GM12878 (cell line): Measurements from ENCODE around the gene TMUB2. TPM values are rescaled to one million over a fixed set of nuclear protein-coding genes. Genes with fewer than 3 reads are reported as not detected.

Experiments used
- CBX3 ChIP-seq: fragments of 200-600 bp; sonication (generic); IDR thresholded peaks from 2 replicates; pipeline ENCODE4 v1.6.1; 2016; ENCODE audit warnings: low read depth, borderline replicate concordance
- CBX5 ChIP-seq: sonication (generic); IDR thresholded peaks from 2 replicates; pipeline ENCODE4 v1.6.1; 2016; ENCODE audit warnings: low read depth, moderate library complexity, mild to moderate bottlenecking, inconsistent platforms
- ETV6 ChIP-seq, 2 experiments: fragments of 450-650 bp in 1 of 2; IDR thresholded peaks in 1 of 2; conservative IDR thresholded peaks in 1 of 2; 2 replicates each; pipeline ENCODE4 v1.6.1; 2014; ENCODE audit warnings: antibody characterized with exemption in 1 of 2, borderline replicate concordance in 1 of 2, low read depth in 1 of 2, mild to moderate bottlenecking in 1 of 2, moderate library complexity in 1 of 2
- FOS ChIP-seq: IDR thresholded peaks from 3 replicates; pipeline ENCODE4 v1.6.1; 2011; ENCODE audit warnings: borderline replicate concordance; ENCODE audit not compliant: insufficient read length; ENCODE audit errors: extremely low read depth
- MEF2B ChIP-seq: fragments of 450-650 bp; IDR thresholded peaks from 2 replicates; pipeline ENCODE4 v1.6.1; 2018; ENCODE audit warnings: mild to moderate bottlenecking, moderate library complexity; ENCODE audit not compliant: partially characterized antibody, poor library complexity, severe bottlenecking
- MLLT1 ChIP-seq: fragments of 450-650 bp; IDR thresholded peaks from 2 replicates; pipeline ENCODE4 v1.6.1; 2016; ENCODE audit warnings: mild to moderate bottlenecking
- MTA3 ChIP-seq: IDR thresholded peaks from 2 replicates; pipeline ENCODE4 v1.6.1; 2012; ENCODE audit warnings: low read length, inconsistent platforms, borderline replicate concordance
- POU2F2 ChIP-seq: IDR thresholded peaks from 3 replicates; pipeline ENCODE4 v1.6.1; 2011; ENCODE audit warnings: low read depth, mild to moderate bottlenecking, low read length, borderline replicate concordance
- RCOR1 ChIP-seq: conservative IDR thresholded peaks from 2 replicates; pipeline ENCODE4 v1.6.1; 2012; ENCODE audit warnings: low read depth, low read length, improper control_type of control experiment
- REST ChIP-seq: IDR thresholded peaks from 2 replicates; pipeline ENCODE4 v1.6.1; 2012; ENCODE audit warnings: mild to moderate bottlenecking, low read depth, low read length
- SREBF2 ChIP-seq: IDR thresholded peaks from 2 replicates; pipeline ENCODE4 v1.6.1; 2012; ENCODE audit warnings: mild to moderate bottlenecking, low read length
- ZNF217 ChIP-seq: fragments of 450-650 bp; IDR thresholded peaks from 2 replicates; pipeline ENCODE4 v1.6.1; 2017; ENCODE audit warnings: antibody characterized with exemption, mild to moderate bottlenecking
- polyA plus RNA-seq, 11 experiments: library from polyadenylated mRNA; depleted of rRNA in 4 of 11; unstranded in 6 of 11; stranded (reverse) in 5 of 11; fragments of >200 nt; fragmentation: Nextera tagmentation in 4 of 11; fragmentation: Illumina TruSeq in 1 of 11; extraction: Ambion mirVana in 4 of 11; extraction: Trizol in 1 of 11; gene quantifications; 1 replicate in 1 of 11; 2 replicates in 10 of 11; pipeline versions ENCODE4 v1.2.1 to v1.2.3, GENCODE V29; 2011 to 2016; ENCODE audit warnings: inconsistent platforms in 2 of 11, missing spikeins in 2 of 11, low read depth in 1 of 11
- total RNA-seq, 4 experiments: library from RNA; depleted of rRNA in 3 of 4; stranded (reverse); fragments of >200 nt in 3 of 4; fragmentation: Illumina TruSeq in 1 of 4; extraction: Trizol in 1 of 4; gene quantifications; 2 replicates each; pipeline versions ENCODE4 v1.2.1 to v1.2.3, GENCODE V29; 2013 to 2021
- TF ChIP-seq, protein P1 (sequence below): fragments of 450-650 bp; IDR thresholded peaks from 2 replicates; pipeline ENCODE4 v1.6.1; 2014; ENCODE audit warnings: mild to moderate bottlenecking
- TF ChIP-seq, protein P2 (sequence below): IDR thresholded peaks from 2 replicates; pipeline ENCODE4 v1.6.1; 2011; ENCODE audit warnings: low read depth, low read length, improper control_type of control experiment, borderline replicate concordance
- TF ChIP-seq, protein P3 (sequence below): IDR thresholded peaks from 2 replicates; pipeline ENCODE4 v1.6.1; 2012; ENCODE audit warnings: improper control_type of control experiment, low read depth, low read length; ENCODE audit not compliant: insufficient replicate concordance

TMUB2 gene
- total and polyA plus RNA-seq, 10 of the 15 experiments (the other 5 are each of a cell fraction or from before 2014, with no cell fraction given), result 4.3 to 34.0 (median 20.0) TPM

DNA sequence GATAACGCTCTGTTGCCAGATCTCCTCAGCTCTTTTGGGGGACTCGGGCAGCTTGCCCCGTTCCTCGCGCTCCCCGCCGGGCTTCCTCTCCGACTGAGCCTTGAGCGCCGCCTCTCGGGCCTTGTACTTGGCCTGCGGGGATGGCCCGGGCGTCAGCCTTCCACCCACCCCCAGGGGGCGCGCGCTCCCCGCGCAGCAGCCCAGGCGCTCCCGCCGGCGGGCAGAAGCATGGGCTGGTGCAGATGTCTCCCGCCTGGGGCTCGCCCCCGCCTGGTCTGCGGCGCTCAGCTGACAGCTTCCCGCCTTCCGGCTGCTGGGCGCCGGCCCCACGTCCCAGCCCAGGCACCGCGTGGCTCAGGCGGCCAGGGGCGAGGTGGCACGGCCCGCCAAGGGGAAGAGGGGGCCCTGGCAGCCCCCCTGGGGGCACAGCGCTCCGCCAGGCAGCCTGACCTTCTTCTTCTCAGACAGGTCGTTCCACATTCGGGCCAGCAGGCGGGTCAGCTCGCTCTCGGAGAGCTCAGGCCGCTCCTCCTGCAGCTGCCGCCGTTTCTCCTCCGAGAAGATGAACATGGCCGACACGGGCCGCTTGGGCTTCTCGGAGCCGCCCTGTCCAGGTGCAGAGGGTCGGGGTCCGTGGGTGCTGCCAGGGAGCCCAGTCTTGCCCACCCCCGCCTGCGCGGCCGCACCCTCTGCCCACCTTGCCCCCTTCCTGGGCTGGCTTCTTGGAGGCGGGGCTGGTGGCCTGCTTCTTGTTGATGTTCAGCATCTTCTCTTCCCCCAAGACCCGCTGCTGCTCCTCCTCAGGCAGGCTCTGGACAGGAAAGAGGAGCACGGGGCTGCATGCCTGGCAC is 23.8 kb downstream of the TMUB2 start (continued):
- TF ChIP-seq REST, result no peak
- TF ChIP-seq, protein P1, sequence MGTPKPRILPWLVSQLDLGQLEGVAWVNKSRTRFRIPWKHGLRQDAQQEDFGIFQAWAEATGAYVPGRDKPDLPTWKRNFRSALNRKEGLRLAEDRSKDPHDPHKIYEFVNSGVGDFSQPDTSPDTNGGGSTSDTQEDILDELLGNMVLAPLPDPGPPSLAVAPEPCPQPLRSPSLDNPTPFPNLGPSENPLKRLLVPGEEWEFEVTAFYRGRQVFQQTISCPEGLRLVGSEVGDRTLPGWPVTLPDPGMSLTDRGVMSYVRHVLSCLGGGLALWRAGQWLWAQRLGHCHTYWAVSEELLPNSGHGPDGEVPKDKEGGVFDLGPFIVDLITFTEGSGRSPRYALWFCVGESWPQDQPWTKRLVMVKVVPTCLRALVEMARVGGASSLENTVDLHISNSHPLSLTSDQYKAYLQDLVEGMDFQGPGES, result no peak
- TF ChIP-seq MLLT1, result 0 out of 2 replicates have a peak, but pooled peaks have one; percentile 2
- TF ChIP-seq ETV6 (conservative IDR thresholded peaks at IDR 0.05 in 1 of 2, IDR thresholded peaks at IDR 0.05 in 1 of 2; ENCODE audit: borderline replicate concordance in 1 of 2, low read depth in 1 of 2), result no peak
- TF ChIP-seq, protein P2, sequence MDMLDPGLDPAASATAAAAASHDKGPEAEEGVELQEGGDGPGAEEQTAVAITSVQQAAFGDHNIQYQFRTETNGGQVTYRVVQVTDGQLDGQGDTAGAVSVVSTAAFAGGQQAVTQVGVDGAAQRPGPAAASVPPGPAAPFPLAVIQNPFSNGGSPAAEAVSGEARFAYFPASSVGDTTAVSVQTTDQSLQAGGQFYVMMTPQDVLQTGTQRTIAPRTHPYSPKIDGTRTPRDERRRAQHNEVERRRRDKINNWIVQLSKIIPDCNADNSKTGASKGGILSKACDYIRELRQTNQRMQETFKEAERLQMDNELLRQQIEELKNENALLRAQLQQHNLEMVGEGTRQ, result no peak
- no peak for TF ChIP-seq SREBF2
- TF ChIP-seq MEF2B, result no peak
- peak; percentile 73; the same call in 1 of the 3 replicates for TF ChIP-seq POU2F2
- TF ChIP-seq CBX5, result 0 out of 2 replicates have a peak, but pooled peaks have one; percentile 39
- TF ChIP-seq CBX3, result no peak
- no peak for TF ChIP-seq FOS
- TF ChIP-seq, protein P3, sequence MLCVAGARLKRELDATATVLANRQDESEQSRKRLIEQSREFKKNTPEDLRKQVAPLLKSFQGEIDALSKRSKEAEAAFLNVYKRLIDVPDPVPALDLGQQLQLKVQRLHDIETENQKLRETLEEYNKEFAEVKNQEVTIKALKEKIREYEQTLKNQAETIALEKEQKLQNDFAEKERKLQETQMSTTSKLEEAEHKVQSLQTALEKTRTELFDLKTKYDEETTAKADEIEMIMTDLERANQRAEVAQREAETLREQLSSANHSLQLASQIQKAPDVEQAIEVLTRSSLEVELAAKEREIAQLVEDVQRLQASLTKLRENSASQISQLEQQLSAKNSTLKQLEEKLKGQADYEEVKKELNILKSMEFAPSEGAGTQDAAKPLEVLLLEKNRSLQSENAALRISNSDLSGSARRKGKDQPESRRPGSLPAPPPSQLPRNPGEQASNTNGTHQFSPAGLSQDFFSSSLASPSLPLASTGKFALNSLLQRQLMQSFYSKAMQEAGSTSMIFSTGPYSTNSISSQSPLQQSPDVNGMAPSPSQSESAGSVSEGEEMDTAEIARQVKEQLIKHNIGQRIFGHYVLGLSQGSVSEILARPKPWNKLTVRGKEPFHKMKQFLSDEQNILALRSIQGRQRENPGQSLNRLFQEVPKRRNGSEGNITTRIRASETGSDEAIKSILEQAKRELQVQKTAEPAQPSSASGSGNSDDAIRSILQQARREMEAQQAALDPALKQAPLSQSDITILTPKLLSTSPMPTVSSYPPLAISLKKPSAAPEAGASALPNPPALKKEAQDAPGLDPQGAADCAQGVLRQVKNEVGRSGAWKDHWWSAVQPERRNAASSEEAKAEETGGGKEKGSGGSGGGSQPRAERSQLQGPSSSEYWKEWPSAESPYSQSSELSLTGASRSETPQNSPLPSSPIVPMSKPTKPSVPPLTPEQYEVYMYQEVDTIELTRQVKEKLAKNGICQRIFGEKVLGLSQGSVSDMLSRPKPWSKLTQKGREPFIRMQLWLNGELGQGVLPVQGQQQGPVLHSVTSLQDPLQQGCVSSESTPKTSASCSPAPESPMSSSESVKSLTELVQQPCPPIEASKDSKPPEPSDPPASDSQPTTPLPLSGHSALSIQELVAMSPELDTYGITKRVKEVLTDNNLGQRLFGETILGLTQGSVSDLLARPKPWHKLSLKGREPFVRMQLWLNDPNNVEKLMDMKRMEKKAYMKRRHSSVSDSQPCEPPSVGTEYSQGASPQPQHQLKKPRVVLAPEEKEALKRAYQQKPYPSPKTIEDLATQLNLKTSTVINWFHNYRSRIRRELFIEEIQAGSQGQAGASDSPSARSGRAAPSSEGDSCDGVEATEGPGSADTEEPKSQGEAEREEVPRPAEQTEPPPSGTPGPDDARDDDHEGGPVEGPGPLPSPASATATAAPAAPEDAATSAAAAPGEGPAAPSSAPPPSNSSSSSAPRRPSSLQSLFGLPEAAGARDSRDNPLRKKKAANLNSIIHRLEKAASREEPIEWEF, result no peak
- TF ChIP-seq MTA3, result no peak; the same call in 1 of the 2 replicates
- 0 out of 2 replicates have a peak, but pooled peaks have one; percentile 75 for TF ChIP-seq RCOR1
- TF ChIP-seq ZNF217, result no peak
